HG03108 (cell line): ENCODE measurements around the gene SPA17.

Experiments
- ATAC-seq: cut with Tn5 transposase; IDR thresholded peaks from one replicate; pipeline ENCODE4 v1.9.1; 2021; ENCODE audit warnings: moderate library complexity; ENCODE audit not compliant: unreplicated experiment

Gene SPA17

DNA sequence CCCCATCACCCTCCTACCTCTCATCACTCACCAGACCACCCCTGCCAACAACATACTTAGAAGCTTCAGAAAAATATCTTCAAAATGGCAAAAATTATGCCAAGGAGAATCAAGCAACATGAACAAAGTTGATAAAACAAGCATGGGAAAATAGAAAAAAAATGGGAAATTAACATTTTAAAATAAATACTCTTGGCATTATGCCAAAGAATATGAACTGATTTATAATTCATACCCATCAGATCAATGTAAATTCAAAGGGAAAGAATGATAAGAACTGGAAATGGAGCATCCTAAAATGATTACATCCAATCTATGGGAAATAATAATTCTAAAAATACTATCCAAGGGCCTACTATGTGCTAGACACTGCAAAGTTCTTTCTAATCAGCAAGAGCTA, 12.2 kb upstream of the SPA17 start:
- ATAC-seq, result no peak

DNA sequence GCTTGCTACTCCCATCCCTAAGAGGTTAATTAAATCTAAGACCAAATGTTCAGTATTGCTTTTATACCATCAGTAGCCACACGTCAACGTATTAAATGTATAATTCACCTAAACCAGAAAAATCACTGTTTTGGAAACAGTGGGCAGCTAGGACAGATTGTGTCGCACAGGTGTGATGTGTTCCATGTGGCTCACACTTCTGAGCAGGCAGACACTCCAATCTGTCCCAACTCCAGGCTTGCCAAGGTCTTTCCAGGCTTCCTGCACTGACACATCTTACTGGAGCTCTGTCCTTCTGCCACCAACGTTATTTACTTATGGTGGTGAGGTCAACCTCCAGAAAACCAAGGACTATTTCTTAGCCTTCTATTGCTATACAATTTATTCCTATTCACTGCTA, 11.6 kb upstream of the SPA17 start:
- ATAC-seq, result no peak

DNA sequence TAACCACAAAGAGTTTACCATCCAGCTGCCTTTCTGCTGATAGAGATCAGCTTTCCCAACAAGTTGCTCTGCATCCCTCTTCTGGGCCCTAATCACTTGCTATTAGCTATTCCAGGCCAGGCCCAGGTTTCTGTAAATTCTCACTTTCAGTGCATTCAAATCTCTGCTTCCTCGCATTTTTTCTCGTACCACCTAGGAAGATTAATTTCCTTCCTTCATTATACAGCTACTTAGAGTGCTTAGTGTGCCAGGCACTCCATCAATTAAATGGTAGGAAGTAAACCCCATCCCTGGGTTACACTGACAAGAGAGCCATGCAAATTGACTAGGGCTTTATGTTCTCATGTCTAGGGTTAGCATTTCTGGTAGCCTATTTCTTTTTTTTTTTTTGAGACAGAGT, 9.8 kb upstream of the SPA17 start:
- no peak for ATAC-seq

DNA sequence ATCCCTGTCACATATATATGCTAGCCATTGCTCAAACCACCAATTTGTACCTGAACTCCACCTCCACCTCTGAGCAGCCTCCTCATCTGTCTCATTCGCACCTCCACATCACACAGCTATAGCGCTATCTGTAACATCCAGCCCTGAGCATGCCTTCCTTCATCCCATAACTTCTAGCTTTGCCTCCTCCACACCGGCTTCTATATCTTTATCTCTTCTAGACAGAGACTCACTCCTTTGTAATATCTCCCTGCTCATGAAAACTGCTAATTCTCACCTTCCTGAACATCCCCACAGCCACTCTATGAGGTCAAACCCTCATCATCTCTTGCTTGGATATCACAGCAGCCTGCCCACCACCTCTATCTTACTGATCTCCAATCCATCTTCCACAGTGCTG, 6.1 kb upstream of the SPA17 start:
- ATAC-seq, result no peak

DNA sequence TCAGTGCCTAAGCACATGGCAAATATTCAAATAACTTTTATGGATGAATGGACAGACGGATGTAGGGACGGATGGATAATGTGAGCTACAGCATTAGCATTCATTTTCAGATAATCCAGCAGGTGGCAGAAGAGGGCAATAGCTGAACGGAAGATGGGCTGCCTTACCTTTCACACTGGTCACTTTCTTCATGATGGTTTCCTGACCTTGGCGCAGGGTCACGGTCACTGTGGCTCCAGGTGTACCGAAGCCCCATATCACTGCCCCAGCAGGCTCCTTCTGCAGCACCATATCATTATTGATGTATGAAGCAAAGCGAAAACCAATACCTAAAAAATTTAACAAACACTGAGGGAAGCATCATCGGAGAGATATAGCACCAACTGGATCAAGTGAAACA, 4.5 kb upstream of the SPA17 start:
- ATAC-seq, result peak; percentile 31

GRCh38 chr11:124670732-124671131, 3.0 kb upstream of the SPA17 start:
- peak; percentile 24 for ATAC-seq

DNA sequence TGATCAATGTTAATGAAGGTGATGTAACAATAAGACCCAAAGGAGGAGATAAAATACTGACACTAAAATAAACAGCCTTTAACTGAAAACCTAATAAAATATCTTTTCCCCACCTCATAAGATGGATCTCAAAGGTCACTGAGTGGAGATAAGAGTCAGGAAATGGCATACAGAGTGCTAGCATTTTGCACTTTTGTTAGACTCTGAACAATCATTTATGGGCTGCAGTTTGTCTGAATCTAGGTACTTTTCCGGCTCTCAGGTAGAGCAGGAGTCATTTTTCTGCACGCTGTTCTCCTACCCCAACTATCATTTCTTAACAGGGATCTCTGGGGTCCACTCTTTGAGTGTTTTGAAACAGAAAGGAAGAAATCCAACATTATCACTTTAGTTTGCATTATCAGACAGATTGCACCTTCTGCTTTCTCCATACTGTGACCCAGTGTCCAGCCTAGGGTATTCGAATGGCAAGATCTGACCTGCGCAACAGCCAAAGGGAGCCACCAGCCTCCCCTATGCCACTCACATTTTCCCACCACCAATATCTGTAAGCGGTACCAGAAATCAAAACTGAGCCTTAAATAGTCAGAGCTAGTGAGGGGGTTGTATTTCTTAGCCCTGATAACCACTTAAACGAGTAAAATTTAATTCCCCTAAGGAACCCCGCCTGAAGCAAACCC, 1.0 kb upstream of the SPA17 start:
- no peak for ATAC-seq

- ATAC-seq, result no peak
Observed at GRCh38 chr11:124674168-124674517, 439 bp downstream of the SPA17 start.

DNA sequence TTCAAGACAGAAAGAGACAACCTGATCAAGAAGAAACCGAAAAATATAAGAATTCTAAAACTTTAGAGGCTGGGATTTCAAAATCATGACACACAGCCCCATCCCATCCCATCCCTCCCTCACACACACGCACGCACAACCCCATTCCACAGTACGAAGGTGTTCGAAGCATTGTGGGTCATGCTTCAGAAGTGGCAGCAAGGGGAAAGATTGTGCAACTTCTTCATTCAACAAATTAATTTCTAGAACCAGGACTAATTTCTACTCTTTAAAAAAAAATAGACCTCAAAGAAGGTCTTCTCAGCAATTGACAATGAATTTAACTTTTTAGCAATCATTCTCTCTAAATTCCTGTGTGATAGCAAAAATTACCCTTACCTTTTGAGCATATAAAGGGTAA, 867 bp downstream of the SPA17 start:
- no peak for ATAC-seq

DNA sequence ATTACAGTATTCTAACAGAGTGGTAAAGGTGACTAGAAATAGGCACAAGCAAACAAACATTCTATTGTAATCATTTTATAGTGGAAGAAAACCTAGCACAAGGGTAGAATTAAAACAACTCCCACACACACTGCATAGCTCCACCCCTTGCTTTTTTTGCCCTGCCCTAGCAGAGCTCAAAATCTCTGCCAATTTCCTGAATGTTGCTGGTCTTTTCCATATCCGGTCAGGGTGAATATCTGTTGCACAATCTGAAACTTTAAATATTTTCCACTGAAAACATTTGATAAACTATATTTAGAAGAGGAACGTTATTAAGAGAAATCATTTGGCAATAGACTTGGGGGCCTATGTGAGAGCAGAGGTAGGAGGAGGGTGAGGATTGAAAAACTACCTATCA, 2.7 kb downstream of the SPA17 start:
- no peak for ATAC-seq

- no peak for ATAC-seq
Observed at GRCh38 chr11:124678416-124678815, 4.7 kb downstream of the SPA17 start.

- ATAC-seq, result no peak
Observed at GRCh38 chr11:124681421-124681820, 7.7 kb downstream of the SPA17 start.

DNA sequence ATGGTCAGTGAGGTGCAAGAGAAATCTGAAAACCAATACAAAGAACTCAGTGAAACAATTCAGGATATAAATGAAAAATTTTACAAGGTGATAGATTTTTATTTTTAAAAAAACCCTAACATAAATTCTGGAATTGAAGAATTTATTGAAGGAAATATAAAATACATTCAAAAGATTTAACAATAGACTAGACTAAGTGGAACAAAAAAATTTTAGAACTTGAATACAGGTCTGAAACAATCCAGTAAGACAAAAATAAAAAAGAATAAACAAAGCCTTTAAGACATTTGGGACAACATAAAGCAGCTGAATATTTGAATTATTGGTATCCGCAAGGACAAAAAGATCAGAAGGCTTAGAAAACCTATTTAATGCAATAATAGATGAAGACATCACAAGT, 8.7 kb downstream of the SPA17 start:
- no peak for ATAC-seq

- ATAC-seq, result no peak
Observed at GRCh38 chr11:124693142-124693541, 19.4 kb downstream of the SPA17 start.

GRCh38 chr11:124699547-124699946, 25.8 kb downstream of the SPA17 start:
- no peak for ATAC-seq

DNA sequence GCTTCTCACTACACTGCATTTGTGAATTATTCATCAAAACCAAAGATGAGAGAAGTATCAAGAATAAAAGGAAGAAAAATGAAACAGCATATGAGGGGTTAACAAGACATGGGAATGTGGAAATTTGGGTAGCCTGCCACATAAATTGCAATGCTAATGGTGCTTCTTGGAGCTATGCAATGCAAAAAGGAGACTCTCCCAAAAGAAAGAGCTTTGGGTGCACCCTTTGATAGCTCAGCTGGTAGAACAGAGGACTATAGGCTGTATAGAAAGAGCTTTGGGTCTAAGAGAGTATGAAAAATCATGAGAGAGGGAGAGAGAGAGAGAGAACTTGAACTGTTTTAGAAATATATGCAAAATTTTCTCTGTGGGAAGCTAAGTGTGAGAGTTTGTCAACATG, 26.3 kb downstream of the SPA17 start:
- ATAC-seq, result no peak

GRCh38 chr11:124707829-124708228, 34.1 kb downstream of the SPA17 start:
- ATAC-seq, result no peak

GRCh38 chr11:124712392-124712791, 38.7 kb downstream of the SPA17 start:
- ATAC-seq, result no peak

DNA sequence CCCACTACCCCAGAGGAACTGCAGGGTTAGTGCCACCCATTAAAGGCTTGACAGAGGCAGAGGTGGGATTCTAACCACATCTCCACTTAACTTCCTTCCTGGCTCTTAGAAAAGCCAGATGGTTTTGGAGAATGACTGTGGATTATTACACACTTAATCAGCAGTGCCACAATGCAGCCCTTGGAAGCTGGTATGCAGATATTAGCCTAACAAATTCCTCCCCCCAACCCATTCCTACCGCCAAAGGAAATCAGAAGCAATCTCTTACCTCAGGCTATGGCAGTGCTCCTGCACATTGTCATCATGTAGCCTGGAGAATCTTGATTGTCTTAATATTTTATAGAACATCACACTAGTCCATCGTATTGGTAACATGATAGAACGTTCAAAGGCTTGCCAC, 42.9 kb downstream of the SPA17 start:
- ATAC-seq, result no peak

DNA sequence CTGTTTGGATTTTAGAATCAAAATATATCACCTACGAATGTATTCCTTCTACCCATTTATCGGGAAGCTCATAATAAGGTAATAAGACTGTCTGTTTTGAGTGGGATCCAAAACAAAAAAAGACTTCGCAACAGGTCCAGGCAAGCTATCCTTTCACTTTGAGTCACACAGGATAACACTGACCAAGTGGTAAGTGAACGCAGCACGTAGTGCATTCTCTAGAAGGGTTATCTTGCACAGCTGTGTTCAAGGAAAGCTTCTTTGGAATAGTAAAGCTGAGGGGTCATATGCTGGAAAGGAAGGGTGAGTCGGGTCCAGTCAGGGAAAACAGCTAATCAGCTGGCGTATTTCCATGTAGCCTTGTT, 43.7 kb downstream of the SPA17 start:
- ATAC-seq, result peak; percentile 58

- ATAC-seq, result no peak
Observed at GRCh38 chr11:124717786-124718651, 44.3 kb downstream of the SPA17 start.

- ATAC-seq, result no peak
Observed at GRCh38 chr11:124718801-124719200, 45.1 kb downstream of the SPA17 start.

DNA sequence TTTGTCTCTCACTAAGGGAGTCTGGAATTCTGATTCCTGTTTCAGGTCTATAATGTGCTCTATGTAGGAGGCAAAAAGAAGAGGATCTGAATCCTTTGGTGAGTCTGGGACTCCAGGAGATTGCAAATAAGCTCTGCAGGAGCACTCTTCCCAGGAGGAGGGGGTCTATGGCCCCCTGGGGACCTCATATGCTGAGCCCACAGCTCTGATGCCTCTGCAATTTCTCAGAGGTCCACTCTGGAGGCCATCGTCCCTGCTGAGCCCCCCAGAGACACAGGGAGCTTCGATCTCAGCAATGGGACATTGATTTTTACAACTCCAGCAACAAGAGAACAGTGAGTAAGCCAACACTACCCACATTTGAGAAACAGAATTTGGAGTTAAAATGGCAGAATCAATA, 45.8 kb downstream of the SPA17 start:
- no peak for ATAC-seq
